Transverse colon (tissue), 4 donors: ENCODE results near the gene CNDP1.

Source experiments
- EP300 ChIP-seq: sonication (generic); formaldehyde crosslinking; IDR thresholded peaks from one replicate; pipeline ENCODE4 v1.6.1; 2017; ENCODE audit warnings: antibody characterized with exemption, low read depth
- POLR2AphosphoS5 ChIP-seq, 3 donors: sonication (generic); formaldehyde crosslinking; IDR thresholded peaks; one replicate each; pipeline ENCODE4 v1.6.1; 2016; ENCODE audit warnings: antibody characterized with exemption in 3 of 3
- TF ChIP-seq, protein P1 (sequence below), 5 experiments: fragments of 200-600 bp in 3 of 5; fragments of 450-650 bp in 2 of 5; sonication (generic) in 3 of 5; IDR thresholded peaks; 1 replicate in 2 of 5; 2 replicates in 3 of 5; pipeline ENCODE4 v1.5.1; 2016 to 2017; ENCODE audit warnings: antibody characterized with exemption in 5 of 5, inconsistent platforms in 3 of 5, mild to moderate bottlenecking in 2 of 5, moderate library complexity in 1 of 5

DNA sequence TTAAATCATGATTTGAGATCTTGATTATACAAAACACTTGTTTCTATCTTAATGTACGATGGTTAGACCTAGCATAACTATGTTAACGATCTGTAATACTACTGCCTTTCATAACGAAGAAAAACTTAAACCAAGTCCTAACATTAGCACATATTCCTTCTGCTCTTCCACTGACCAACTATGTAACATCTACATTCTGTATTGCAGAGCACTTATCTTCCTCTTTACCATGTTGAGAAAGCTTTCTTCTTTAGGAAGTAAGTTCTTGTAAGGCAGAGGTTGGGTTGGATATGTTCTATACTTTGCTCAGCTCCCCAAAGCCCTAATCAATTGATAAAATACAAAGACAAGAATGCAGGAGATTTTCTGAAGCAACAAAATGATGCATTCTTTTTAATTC is 55.5 kb downstream of the CNDP1 start:
- TF ChIP-seq, protein P1, sequence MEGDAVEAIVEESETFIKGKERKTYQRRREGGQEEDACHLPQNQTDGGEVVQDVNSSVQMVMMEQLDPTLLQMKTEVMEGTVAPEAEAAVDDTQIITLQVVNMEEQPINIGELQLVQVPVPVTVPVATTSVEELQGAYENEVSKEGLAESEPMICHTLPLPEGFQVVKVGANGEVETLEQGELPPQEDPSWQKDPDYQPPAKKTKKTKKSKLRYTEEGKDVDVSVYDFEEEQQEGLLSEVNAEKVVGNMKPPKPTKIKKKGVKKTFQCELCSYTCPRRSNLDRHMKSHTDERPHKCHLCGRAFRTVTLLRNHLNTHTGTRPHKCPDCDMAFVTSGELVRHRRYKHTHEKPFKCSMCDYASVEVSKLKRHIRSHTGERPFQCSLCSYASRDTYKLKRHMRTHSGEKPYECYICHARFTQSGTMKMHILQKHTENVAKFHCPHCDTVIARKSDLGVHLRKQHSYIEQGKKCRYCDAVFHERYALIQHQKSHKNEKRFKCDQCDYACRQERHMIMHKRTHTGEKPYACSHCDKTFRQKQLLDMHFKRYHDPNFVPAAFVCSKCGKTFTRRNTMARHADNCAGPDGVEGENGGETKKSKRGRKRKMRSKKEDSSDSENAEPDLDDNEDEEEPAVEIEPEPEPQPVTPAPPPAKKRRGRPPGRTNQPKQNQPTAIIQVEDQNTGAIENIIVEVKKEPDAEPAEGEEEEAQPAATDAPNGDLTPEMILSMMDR (IDR thresholded peaks at IDR 0.05) = no peak
- no peak for TF ChIP-seq EP300
- no peak for TF ChIP-seq POLR2AphosphoS5 (IDR thresholded peaks at IDR 0.05)
